NCI-H128 (cell line): ENCODE data around the gene IRF2BP2.

ENCODE experiments used
- DNase-seq: peaks from one replicate; lab custom pipeline; 2025; ENCODE audit not compliant: unreplicated experiment; lab: John Stamatoyannopoulos, UW

The IRF2BP2 gene

GRCh38 chr1:234585330-234586055 lies 24.5 kb downstream of the IRF2BP2 start:
- no peak for DNase-seq

GRCh38 chr1:234584926-234585325 lies 25.1 kb downstream of the IRF2BP2 start:
- DNase-seq = no peak

GRCh38 chr1:234584420-234584805 lies 25.6 kb downstream of the IRF2BP2 start:
- no peak for DNase-seq

- no peak for DNase-seq
Measured at GRCh38 chr1:234583755-234584419, 26.1 kb downstream of the IRF2BP2 start.

GRCh38 chr1:234582681-234583301 lies 27.2 kb downstream of the IRF2BP2 start:
- no peak for DNase-seq

GRCh38 chr1:234582186-234582585 lies 27.8 kb downstream of the IRF2BP2 start:
- no peak for DNase-seq

- no peak for DNase-seq
Measured at GRCh38 chr1:234581063-234581714, 28.8 kb downstream of the IRF2BP2 start.

- DNase-seq = no peak
Measured at GRCh38 chr1:234579967-234580366, 30.0 kb downstream of the IRF2BP2 start.

- DNase-seq = no peak
Measured at GRCh38 chr1:234578735-234579134, 31.2 kb downstream of the IRF2BP2 start.

- no peak for DNase-seq
Measured at GRCh38 chr1:234578087-234578486, 31.9 kb downstream of the IRF2BP2 start.

- no peak for DNase-seq
Measured at GRCh38 chr1:234573711-234574299, 36.2 kb downstream of the IRF2BP2 start.

GRCh38 chr1:234572966-234573365 lies 37.0 kb downstream of the IRF2BP2 start:
- DNase-seq = no peak

- no peak for DNase-seq
Measured at GRCh38 chr1:234571702-234572101, 38.3 kb downstream of the IRF2BP2 start.

- DNase-seq = no peak
Measured at GRCh38 chr1:234570329-234571120, 39.5 kb downstream of the IRF2BP2 start.

GRCh38 chr1:234568345-234568744 lies 41.6 kb downstream of the IRF2BP2 start:
- no peak for DNase-seq

GRCh38 chr1:234565132-234565531 lies 44.8 kb downstream of the IRF2BP2 start:
- DNase-seq = no peak

GRCh38 chr1:234564035-234565029 lies 45.6 kb downstream of the IRF2BP2 start:
- DNase-seq = no peak

GRCh38 chr1:234562334-234562733 lies 47.6 kb downstream of the IRF2BP2 start:
- no peak for DNase-seq

GRCh38 chr1:234561319-234561718 lies 48.7 kb downstream of the IRF2BP2 start:
- DNase-seq = no peak
